ENCODE data around the gene COL26A1. TPM values are rescaled to one million over a fixed set of nuclear protein-coding genes. Genes with fewer than 3 reads are reported as not detected.

The COL26A1 gene
- total RNA-seq, 1 donor from 2014 or later: 0.09 TPM

- no peak for DNase-seq (ENCODE audit: low spot score)
These were observed 213.0 kb downstream of the COL26A1 start for GRCh38 chr7:101575721-101576120.

GRCh38 chr7:101576998-101577397 is 214.3 kb downstream of the COL26A1 start:
- no peak for ATAC-seq
- intact Hi-C loops (cut with DNase I): no loop called here
- DNase-seq (ENCODE audit: low spot score): no peak

More at GRCh38 chr7:101575721-101576120, 213.0 kb downstream of the COL26A1 start:
- intact Hi-C loops (cut with DNase I): no loop called here
- no peak for ATAC-seq

GRCh38 chr7:101578552-101578951 is 215.9 kb downstream of the COL26A1 start:
- no peak for ATAC-seq
- intact Hi-C loops (cut with DNase I): no loop called here
- no peak for DNase-seq (ENCODE audit: low spot score)

GRCh38 chr7:101580596-101580995 is 217.9 kb downstream of the COL26A1 start:
- intact Hi-C loops (cut with DNase I): no loop called here
- ATAC-seq (no peak), DNase-seq (ENCODE audit: low spot score) (no peak)

- ATAC-seq: no peak
- peak; percentile 15 for DNase-seq (ENCODE audit: low spot score)
- intact Hi-C loops (cut with DNase I): no loop called here
These were observed 219.2 kb downstream of the COL26A1 start for GRCh38 chr7:101581891-101582290.

- intact Hi-C loops (cut with DNase I): no loop called here
- ATAC-seq: no peak
- peak; percentile 23 for DNase-seq (ENCODE audit: low spot score)
These were observed 220.3 kb downstream of the COL26A1 start for GRCh38 chr7:101582971-101583370.

- ATAC-seq: no peak
- peak; percentile 34 for DNase-seq (ENCODE audit: low spot score)
- intact Hi-C loops (cut with DNase I): no loop called here
These were observed 223.6 kb downstream of the COL26A1 start for GRCh38 chr7:101586078-101586905.

GRCh38 chr7:101586906-101587677 is 224.4 kb downstream of the COL26A1 start:
- intact Hi-C loops (cut with DNase I): no loop called here
- ATAC-seq (no peak), DNase-seq (ENCODE audit: low spot score) (peak; percentile 3)

- no peak for ATAC-seq
These were observed 225.7 kb downstream of the COL26A1 start for GRCh38 chr7:101588131-101588935.

GRCh38 chr7:101589052-101589451 is 226.4 kb downstream of the COL26A1 start:
- ATAC-seq (no peak), DNase-seq (ENCODE audit: low spot score) (peak; percentile 42)
- intact Hi-C loops (cut with DNase I): no loop called here

More at GRCh38 chr7:101588131-101588935, 225.7 kb downstream of the COL26A1 start:
- intact Hi-C loops (cut with DNase I): no loop called here
- peak; percentile 28 for DNase-seq (ENCODE audit: low spot score)

GRCh38 chr7:101589976-101590662 is 227.4 kb downstream of the COL26A1 start:
- intact Hi-C loops (cut with DNase I): no loop called here
- DNase-seq (ENCODE audit: low spot score): peak; percentile 28
- ATAC-seq: no peak

GRCh38 chr7:101590663-101591435 is 228.2 kb downstream of the COL26A1 start:
- ATAC-seq (no peak), DNase-seq (ENCODE audit: low spot score) (peak; percentile 46)
- intact Hi-C loops (cut with DNase I): no loop called here

- no peak for ATAC-seq
- intact Hi-C loops (cut with DNase I): no loop called here
- DNase-seq (ENCODE audit: low spot score): no peak
These were observed 228.8 kb downstream of the COL26A1 start for GRCh38 chr7:101591504-101591903.

- DNase-seq (ENCODE audit: low spot score) (peak; percentile 12), ATAC-seq (no peak)
- intact Hi-C loops (cut with DNase I): no loop called here
These were observed 230.9 kb downstream of the COL26A1 start for GRCh38 chr7:101593556-101593955.

GRCh38 chr7:101594790-101595189 is 232.1 kb downstream of the COL26A1 start:
- ATAC-seq (no peak), DNase-seq (ENCODE audit: low spot score) (peak; percentile 9)
- intact Hi-C loops (cut with DNase I): no loop called here

- intact Hi-C loops (cut with DNase I): no loop called here
- ATAC-seq: no peak
- DNase-seq (ENCODE audit: low spot score): peak; percentile 18
These were observed 232.6 kb downstream of the COL26A1 start for GRCh38 chr7:101595246-101595645.

- ATAC-seq (no peak), DNase-seq (ENCODE audit: low spot score) (no peak)
- intact Hi-C loops (cut with DNase I): no loop called here
These were observed 233.3 kb downstream of the COL26A1 start for GRCh38 chr7:101595766-101596537.

All from sciatic nerve (tissue), 2 donors.